Neuronal stem cell (in vitro differentiated cells): ENCODE measurements around the gene ULK4.

ENCODE experiments used
- DNase-seq: peaks from one replicate; pipeline ENCODE4 v3.0.0-alpha.2; 2013; ENCODE audit warnings: low spot score
- H2AFZ ChIP-seq: one replicate; pipeline ENCODE4 v1.6.1; 2013; ENCODE audit warnings: mild to moderate bottlenecking, low read length, inconsistent platforms
- H2AK5ac ChIP-seq: 2 replicates; pipeline ENCODE4 v1.6.1; 2013; ENCODE audit warnings: low read depth, mild to moderate bottlenecking, inconsistent platforms, low read length, moderate library complexity, mixed read lengths
- H2BK120ac ChIP-seq: 2 replicates; pipeline ENCODE4 v1.6.1; 2013; ENCODE audit warnings: low read depth, mild to moderate bottlenecking, inconsistent platforms, low read length, moderate library complexity, mixed read lengths
- H2BK12ac ChIP-seq: one replicate; pipeline ENCODE4 v1.6.1; 2013; ENCODE audit warnings: low read length, inconsistent platforms
- H2BK15ac ChIP-seq: 2 replicates; pipeline ENCODE4 v1.6.1; 2013; ENCODE audit warnings: mild to moderate bottlenecking, low read length, inconsistent platforms, mixed read lengths
- H2BK5ac ChIP-seq: one replicate; pipeline ENCODE4 v1.6.1; 2013; ENCODE audit warnings: inconsistent platforms, mild to moderate bottlenecking, low read length, moderate library complexity
- H3K14ac ChIP-seq: one replicate; pipeline ENCODE4 v1.6.1; 2013; ENCODE audit warnings: low read length, inconsistent platforms
- H3K18ac ChIP-seq: 2 replicates; pipeline ENCODE4 v1.6.1; 2013; ENCODE audit warnings: low read length, inconsistent platforms
- H3K23ac ChIP-seq: 2 replicates; pipeline ENCODE4 v1.6.1; 2013; ENCODE audit warnings: low read depth, mild to moderate bottlenecking, mixed read lengths, low read length, inconsistent platforms; ENCODE audit not compliant: poor library complexity
- H3K27ac ChIP-seq: replicated peaks from 3 replicates; pipeline ENCODE4 v1.5.1; 2013; ENCODE audit warnings: low read length, inconsistent platforms
- H3K27me3 ChIP-seq, 3 experiments: 2 replicates each; pipeline ENCODE4 v1.6.1; 2013; ENCODE audit warnings: low read length in 3 of 3, mild to moderate bottlenecking in 2 of 3, inconsistent platforms in 1 of 3, low read depth in 1 of 3, mixed read lengths in 1 of 3, moderate library complexity in 1 of 3; ENCODE audit not compliant: control insufficient read depth in 3 of 3, insufficient read depth in 3 of 3
- H3K36me3 ChIP-seq, 2 donors: replicated peaks in 1 of 2; 2 replicates each; pipeline ENCODE4 v1.6.1; 2013; ENCODE audit warnings: low read length in 2 of 2; ENCODE audit not compliant: control insufficient read depth in 2 of 2, insufficient read depth in 2 of 2
- H3K4ac ChIP-seq: 2 replicates; pipeline ENCODE4 v1.6.1; 2013; ENCODE audit warnings: inconsistent platforms, mild to moderate bottlenecking, low read length, moderate library complexity
- H3K4me1 ChIP-seq, 2 donors: 1 replicate in 1 of 2; 2 replicates in 1 of 2; pipeline ENCODE4 v1.6.1; 2013; ENCODE audit warnings: low read length in 2 of 2, low read depth in 1 of 2; ENCODE audit not compliant: control insufficient read depth in 2 of 2, insufficient read depth in 1 of 2
- H3K4me2 ChIP-seq: one replicate; pipeline ENCODE4 v1.6.1; 2013; ENCODE audit warnings: mild to moderate bottlenecking, low read length, inconsistent platforms; ENCODE audit not compliant: insufficient read depth, poor library complexity, severe bottlenecking
- H3K4me3 ChIP-seq, 2 donors: 2 replicates each; pipeline ENCODE4 v1.5.1; 2013; ENCODE audit warnings: low read length in 2 of 2, mild to moderate bottlenecking in 2 of 2, inconsistent platforms in 1 of 2, moderate library complexity in 1 of 2
- H3K79me1 ChIP-seq: one replicate; pipeline ENCODE4 v1.6.1; 2013; ENCODE audit warnings: low read depth, mild to moderate bottlenecking, inconsistent platforms, low read length, moderate library complexity
- H3K9ac ChIP-seq: one replicate; pipeline ENCODE4 v1.6.1; 2013; ENCODE audit warnings: mild to moderate bottlenecking, low read depth, low read length, inconsistent platforms; ENCODE audit not compliant: poor library complexity
- H3K9me3 ChIP-seq, 2 donors: replicated peaks in 1 of 2; 2 replicates each; pipeline versions ENCODE3 to v1.6.1; 2013; ENCODE audit warnings: low read length in 2 of 2, mild to moderate bottlenecking in 2 of 2, inconsistent platforms in 1 of 2, low read depth in 1 of 2, mixed read lengths in 1 of 2, moderate library complexity in 1 of 2; ENCODE audit not compliant: control insufficient read depth in 2 of 2, insufficient read depth in 1 of 2
- H4K8ac ChIP-seq: one replicate; pipeline ENCODE4 v1.6.1; 2013; ENCODE audit warnings: low read depth, mild to moderate bottlenecking, inconsistent platforms, low read length, moderate library complexity
- H4K91ac ChIP-seq: one replicate; pipeline ENCODE4 v1.6.1; 2013; ENCODE audit warnings: low read length, low read depth, mild to moderate bottlenecking, inconsistent platforms; ENCODE audit not compliant: poor library complexity
- WGBS, 2 donors: extraction: QIAGEN DNeasy Blood & Tissue Kit; methylation state at CpG; one replicate each; pipeline ENCODE4 v1.1.7; 2013; ENCODE audit warnings: missing lambda C conversion rate in 2 of 2, mixed read lengths in 1 of 2; ENCODE audit not compliant: insufficient read length in 2 of 2, insufficient replicate concordance in 1 of 2; ENCODE audit errors: extremely low coverage in 2 of 2; 5-methylcytosine and 5-hydroxymethylcytosine counted together

The ULK4 gene

DNA sequence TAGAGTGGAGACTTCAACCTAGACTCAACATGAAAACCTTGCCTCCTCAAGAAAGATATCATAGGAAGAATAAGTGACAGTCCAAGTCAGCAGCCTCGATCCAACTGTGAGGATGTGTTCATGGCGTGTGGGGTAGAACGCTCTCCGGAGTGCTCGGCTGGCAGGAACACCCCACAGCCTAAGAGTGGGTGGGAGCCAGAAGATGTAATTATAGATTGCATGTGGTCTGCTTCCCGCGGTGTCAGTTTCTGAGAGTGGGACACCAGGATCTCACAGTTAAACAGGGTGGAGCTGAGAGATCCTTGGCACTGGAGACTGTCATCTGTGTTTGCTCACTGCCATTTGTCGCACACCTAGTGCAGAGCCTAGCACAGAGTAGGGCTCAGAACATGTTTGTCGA is 604.6 kb downstream of the ULK4 start:
- Histone ChIP-seq H4K8ac (no peak overlapping the region), H3K9ac (no peak overlapping the region), H4K91ac (no peak overlapping the region), H2BK120ac (no peak overlapping the region), H3K14ac (no peak overlapping the region), H2BK5ac (no peak overlapping the region), H3K27me3 (peaks cover 0 to 3% (median 0%) of the 10 kb centered on the region in 3 experiments), H3K4me2 (no peak overlapping the region), H3K18ac (peak overlapping the region; percentile 5), H3K79me1 (no peaks in the 10 kb centered on the region), H2AFZ (no peak overlapping the region), H3K27ac (no peak overlapping the region), H3K36me3 (no peaks in the 10 kb centered on the region), H3K9me3 (peaks cover 0 to 3% of the 10 kb centered on the region in 2 donors), H2BK12ac (no peak overlapping the region), H3K23ac (no peak overlapping the region), H3K4ac (no peak overlapping the region), H2AK5ac (no peak overlapping the region), H3K4me3 (no peak overlapping the region), H2BK15ac (no peak overlapping the region), H3K4me1 (peaks cover 0 to 2% of the 10 kb centered on the region in 2 donors)
- DNase-seq, result no peak
- WGBS, 2 donors, result no CpG with 5 or more reads among the region's 9 CpGs

DNA sequence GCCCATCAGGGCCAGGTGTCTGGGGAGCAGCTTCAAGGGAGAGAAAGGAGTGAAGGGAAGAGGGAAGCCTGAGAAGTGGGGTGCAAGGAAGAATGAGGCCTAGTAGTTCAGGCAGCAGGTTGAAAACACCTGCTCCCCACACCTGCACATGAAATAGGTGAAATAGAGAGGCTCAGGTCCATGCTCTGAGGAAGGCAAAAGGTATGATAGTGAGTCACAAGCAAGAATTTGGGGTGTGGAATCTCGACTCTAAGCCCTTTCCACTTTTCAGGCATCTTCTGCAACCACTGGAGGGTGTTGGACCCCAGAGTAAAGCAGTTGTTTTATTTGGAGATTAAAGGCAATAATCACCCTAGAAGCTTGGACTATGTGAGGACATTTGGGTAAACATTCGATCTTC is 605.1 kb downstream of the ULK4 start:
- H3K18ac ChIP-seq, result no peak overlapping the region

GRCh38 chr3:41352510-41352909 is 609.4 kb downstream of the ULK4 start:
- no peak overlapping the region for H2AFZ ChIP-seq
- H3K23ac ChIP-seq, result no peak overlapping the region
- no peak overlapping the region for H3K4me2 ChIP-seq

More for the DNA sequence above, 605.1 kb downstream of the ULK4 start:
- H3K27me3 ChIP-seq, result peaks cover 0 to 3% (median 0%) of the 10 kb centered on the region in 3 experiments
- peaks cover 0 to 3% of the 10 kb centered on the region in 2 donors for H3K9me3 ChIP-seq
- H3K36me3 ChIP-seq, result no peaks in the 10 kb centered on the region
- H3K4me3 ChIP-seq, result no peak overlapping the region
- H4K8ac ChIP-seq, result no peak overlapping the region
- H2AK5ac ChIP-seq, result no peak overlapping the region
- H4K91ac ChIP-seq, result no peak overlapping the region
- H3K4me1 ChIP-seq, result no peaks in the 10 kb centered on the region
- no peak overlapping the region for H3K9ac ChIP-seq
- H2BK12ac ChIP-seq, result no peak overlapping the region
- H3K27ac ChIP-seq, result no peak overlapping the region
- H2BK5ac ChIP-seq, result no peak overlapping the region
- H3K4ac ChIP-seq, result no peak overlapping the region
- H2BK15ac ChIP-seq, result no peak overlapping the region
- WGBS, 2 donors, result no CpG with 5 or more reads among the region's 2 CpGs
- no peak overlapping the region for H2BK120ac ChIP-seq
- no peaks in the 10 kb centered on the region for H3K79me1 ChIP-seq
- H3K23ac ChIP-seq, result no peak overlapping the region
- H2AFZ ChIP-seq, result no peak overlapping the region
- DNase-seq, result no peak
- no peak overlapping the region for H3K14ac ChIP-seq
- no peak overlapping the region for H3K4me2 ChIP-seq

DNA sequence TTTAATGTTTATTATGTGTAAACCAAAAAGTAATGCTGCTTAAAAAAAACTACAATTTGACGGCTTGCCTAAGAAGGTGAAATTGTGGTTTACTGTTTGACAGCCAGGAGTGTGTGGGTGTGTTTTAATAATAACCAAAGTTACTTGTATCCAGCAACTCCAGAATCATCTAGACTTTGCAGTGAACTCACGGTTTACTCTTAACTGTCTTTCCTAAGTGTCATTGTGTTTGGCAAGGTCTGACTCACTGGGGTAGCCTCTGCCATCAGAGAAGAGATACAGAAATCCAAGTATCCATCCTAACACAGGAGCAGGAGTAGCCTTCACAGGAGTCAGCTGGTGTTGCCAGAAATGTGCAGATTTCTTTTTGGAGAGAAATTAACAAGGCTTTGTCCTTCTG is 611.5 kb downstream of the ULK4 start:
- Histone ChIP-seq H3K36me3 (no peaks in the 10 kb centered on the region), H3K9me3 (no peaks in the 10 kb centered on the region), H3K18ac (no peak overlapping the region), H3K4me2 (no peak overlapping the region), H3K14ac (no peak overlapping the region), H4K8ac (no peak overlapping the region), H2BK12ac (no peak overlapping the region), H3K9ac (no peak overlapping the region), H2AK5ac (no peak overlapping the region), H2BK15ac (no peak overlapping the region), H2BK120ac (no peak overlapping the region), H3K4ac (no peak overlapping the region), H4K91ac (no peak overlapping the region), H3K23ac (no peak overlapping the region), H3K27me3 (no peaks in the 10 kb centered on the region), H3K79me1 (no peaks in the 10 kb centered on the region), H2AFZ (no peak overlapping the region), H3K4me3 (no peak overlapping the region), H3K4me1 (no peaks in the 10 kb centered on the region), H3K27ac (no peak overlapping the region), H2BK5ac (no peak overlapping the region)
- DNase-seq, result no peak
- WGBS, 2 donors, result no CpG with 5 or more reads among the region's 2 CpGs

More at GRCh38 chr3:41352510-41352909, 609.4 kb downstream of the ULK4 start:
- no peaks in the 10 kb centered on the region for H3K79me1 ChIP-seq
- H3K9me3 ChIP-seq, result no peaks in the 10 kb centered on the region
- no peak overlapping the region for H2BK15ac ChIP-seq
- H3K27me3 ChIP-seq, result no peaks in the 10 kb centered on the region
- H3K4me3 ChIP-seq, result no peak overlapping the region
- no peaks in the 10 kb centered on the region for H3K4me1 ChIP-seq
- DNase-seq, result no peak
- no peaks in the 10 kb centered on the region for H3K36me3 ChIP-seq
- H3K9ac ChIP-seq, result no peak overlapping the region
- H3K18ac ChIP-seq, result no peak overlapping the region
- no peak overlapping the region for H2AK5ac ChIP-seq
- no peak overlapping the region for H4K91ac ChIP-seq
- no peak overlapping the region for H2BK12ac ChIP-seq
- H2BK5ac ChIP-seq, result no peak overlapping the region
- H3K4ac ChIP-seq, result no peak overlapping the region
- no peak overlapping the region for H3K14ac ChIP-seq
- H2BK120ac ChIP-seq, result no peak overlapping the region
- no peak overlapping the region for H4K8ac ChIP-seq
- no peak overlapping the region for H3K27ac ChIP-seq
- WGBS, 2 donors, result no CpG with 5 or more reads among the region's 3 CpGs
